Body of pancreas (tissue), 4 donors: ENCODE data around the gene YARS2.

ENCODE experiments used
- CTCF ChIP-seq, 7 experiments: fragments of 450-650 bp in 4 of 7; fragments of 200-600 bp in 3 of 7; sonication (generic) in 3 of 7; IDR thresholded peaks; one replicate each; pipeline ENCODE4 v1.5.1; 2016 to 2019; ENCODE audit warnings: antibody characterized with exemption in 7 of 7
- POLR2A ChIP-seq, 3 donors: fragments of 450-650 bp; IDR thresholded peaks; one replicate each; pipeline ENCODE4 v1.6.1; 2016; ENCODE audit warnings: antibody characterized with exemption in 3 of 3, mild to moderate bottlenecking in 2 of 3

- TF ChIP-seq CTCF (IDR thresholded peaks at IDR 0.05) (no peak), POLR2A (IDR thresholded peaks at IDR 0.05) (no peak)
Observed at GRCh38 chr12:32739279-32739678, 16.4 kb downstream of the YARS2 start.
